Colonic mucosa (tissue), 4 donors: Measurements from ENCODE around the gene IFITM5. TPM values are rescaled to one million over a fixed set of nuclear protein-coding genes. Genes with fewer than 3 reads are reported as not detected.
"Not testable (repeated sequence)": the region's sequence is repeated elsewhere in the genome, so short reads cannot be mapped to it uniquely, and the experiment has no call there.

Source experiments
- DNase-seq: peaks from one replicate; pipeline ENCODE4 v3.0.0-alpha.2; 2020
- H3K27ac ChIP-seq: fragments of 200-600 bp; one replicate; pipeline ENCODE4 v1.8.0; 2021
- H3K27me3 ChIP-seq: fragments of 200-600 bp; one replicate; pipeline ENCODE4 v1.8.0; 2021
- H3K36me3 ChIP-seq: fragments of 200-600 bp; one replicate; pipeline ENCODE4 v1.8.0; 2021
- H3K4me1 ChIP-seq: fragments of 200-600 bp; one replicate; pipeline ENCODE4 v1.8.0; 2021; ENCODE audit warnings: mild to moderate bottlenecking
- H3K4me3 ChIP-seq: fragments of 200-600 bp; one replicate; pipeline ENCODE4 v1.8.0; 2021
- H3K9ac ChIP-seq, 2 donors: one replicate each; pipeline ENCODE4 v1.7.0; 2013; ENCODE audit warnings: control low read depth in 2 of 2, low read depth in 2 of 2, low read length in 2 of 2
- H3K9me3 ChIP-seq: fragments of 200-600 bp; one replicate; pipeline ENCODE4 v1.8.0; 2021
- CTCF ChIP-seq: fragments of 200-600 bp; IDR thresholded peaks from one replicate; pipeline ENCODE4 v1.8.0; 2022; ENCODE audit warnings: antibody characterized with exemption, mild to moderate bottlenecking
- intact Hi-C: fragments of 100-400 bp; cut with DNase I; formaldehyde crosslinking; loops from one replicate; pipeline ENCODE4 v1.14.1; 2022
- total RNA-seq, 2 donors: library from RNA; stranded (reverse); fragmentation: NEBNext Ultra II Directional in 1 of 2; extraction: Animal tissue kit (Norgen Biotek cat#: 25700) in 1 of 2; gene quantifications; one replicate each; pipeline ENCODE4 v1.2.1, GENCODE V29; 2021
- donor health status: healthy.
- donor health status: DM: no; HTN: no; CAD: no.
- donor health status: DM: no; HTN: no; CAD: no.

Gene IFITM5
- total RNA-seq, 2 donors from 2014 or later: not detected

GRCh38 chr11:332651-333480 lies 33.5 kb upstream of the IFITM5 start:
- no peaks in the 10 kb centered on the region for H3K27me3 ChIP-seq
- peaks cover 6% of the 10 kb centered on the region for H3K4me1 ChIP-seq
- intact Hi-C loops: no loop called here
- no peak overlapping the region for H3K4me3 ChIP-seq
- DNase-seq: no peak
- TF ChIP-seq CTCF: no peak
- H3K9me3 ChIP-seq: no peaks in the 10 kb centered on the region
- H3K9ac ChIP-seq: no peak overlapping the region
- no peak overlapping the region for H3K27ac ChIP-seq
- no peaks in the 10 kb centered on the region for H3K36me3 ChIP-seq

- Histone ChIP-seq H3K36me3 (no peaks in the 10 kb centered on the region), H3K27ac (no peak overlapping the region), H3K9me3 (no peaks in the 10 kb centered on the region), H3K4me3 (no peak overlapping the region), H3K4me1 (peaks cover 6% of the 10 kb centered on the region), H3K9ac (no peak overlapping the region), H3K27me3 (no peaks in the 10 kb centered on the region)
- intact Hi-C loops: no loop called here
- DNase-seq: no peak
- no peak for TF ChIP-seq CTCF
Measured at GRCh38 chr11:331358-332060, 32.2 kb upstream of the IFITM5 start.

GRCh38 chr11:330694-331357 lies 31.5 kb upstream of the IFITM5 start:
- H3K9ac ChIP-seq: no peak overlapping the region
- TF ChIP-seq CTCF: no peak
- H3K4me1 ChIP-seq: peaks cover 5% of the 10 kb centered on the region
- no peaks in the 10 kb centered on the region for H3K27me3 ChIP-seq
- intact Hi-C loops: no loop called here
- no peak overlapping the region for H3K27ac ChIP-seq
- H3K9me3 ChIP-seq: no peaks in the 10 kb centered on the region
- H3K4me3 ChIP-seq: no peak overlapping the region
- DNase-seq: peak; percentile 22
- no peaks in the 10 kb centered on the region for H3K36me3 ChIP-seq

- no peak for DNase-seq
- no peaks in the 10 kb centered on the region for H3K9me3 ChIP-seq
- intact Hi-C loops: no loop called here
- H3K36me3 ChIP-seq: no peaks in the 10 kb centered on the region
- no peaks in the 10 kb centered on the region for H3K27me3 ChIP-seq
- no peak for TF ChIP-seq CTCF
- H3K27ac ChIP-seq: no peak overlapping the region
- peaks cover 5% of the 10 kb centered on the region for H3K4me1 ChIP-seq
- H3K4me3 ChIP-seq: no peak overlapping the region
- H3K9ac ChIP-seq: no peak overlapping the region
Measured at GRCh38 chr11:330307-330693, 31.0 kb upstream of the IFITM5 start.

GRCh38 chr11:329886-330253 lies 30.5 kb upstream of the IFITM5 start:
- no peak for TF ChIP-seq CTCF
- Histone ChIP-seq H3K27ac (no peak overlapping the region), H3K9ac (no peak overlapping the region)

GRCh38 chr11:328516-329100 lies 29.3 kb upstream of the IFITM5 start:
- H3K9me3 ChIP-seq, intact Hi-C loops, H3K4me1 ChIP-seq, DNase-seq, H3K4me3 ChIP-seq, H3K36me3 ChIP-seq, H3K27me3 ChIP-seq, H3K27ac ChIP-seq, H3K9ac ChIP-seq: not testable (repeated sequence)

More at GRCh38 chr11:329886-330253, 30.5 kb upstream of the IFITM5 start:
- no peaks in the 10 kb centered on the region for H3K27me3 ChIP-seq
- H3K4me3 ChIP-seq: no peak overlapping the region
- intact Hi-C loops: no loop called here
- no peak for DNase-seq
- H3K4me1 ChIP-seq: peaks cover 5% of the 10 kb centered on the region
- no peaks in the 10 kb centered on the region for H3K36me3 ChIP-seq
- H3K9me3 ChIP-seq: no peaks in the 10 kb centered on the region
